Ovary (tissue), 9 donors: ENCODE results near the gene SLK. TPM values are rescaled to one million over a fixed set of nuclear protein-coding genes. Genes with fewer than 3 reads are reported as not detected.

Experiments used
- DNase-seq, 5 donors: peaks; one replicate each; pipeline ENCODE4 v3.0.0-alpha.2; 2019 to 2020
- H3K27ac ChIP-seq, 2 donors: fragments of 200-600 bp; one replicate each; pipeline versions ENCODE4 v1.5.1 to v1.8.0; 2019 to 2022
- H3K27me3 ChIP-seq: fragments of 200-600 bp; one replicate; pipeline ENCODE4 v1.8.0; 2022
- H3K36me3 ChIP-seq: fragments of 200-600 bp; sonication (generic); one replicate; pipeline ENCODE4 v1.5.1; 2019
- H3K4me1 ChIP-seq: one replicate; pipeline ENCODE4 v1.8.1; 2013; ENCODE audit warnings: mild to moderate bottlenecking, moderate library complexity; ENCODE audit not compliant: insufficient read depth
- H3K4me3 ChIP-seq: fragments of 200-600 bp; sonication (generic); one replicate; pipeline ENCODE4 v1.5.1; 2017
- H3K9me3 ChIP-seq, 2 donors: fragments of 200-600 bp in 1 of 2; sonication (generic) in 1 of 2; one replicate each; pipeline versions ENCODE4 v1.5.1 to v1.8.1; 2013 to 2019; ENCODE audit warnings: mild to moderate bottlenecking in 1 of 2, moderate library complexity in 1 of 2
- EP300 ChIP-seq: sonication (generic); formaldehyde crosslinking; IDR thresholded peaks from one replicate; pipeline ENCODE4 v1.6.1; 2017; ENCODE audit warnings: antibody characterized with exemption
- POLR2A ChIP-seq: fragments of 450-650 bp; IDR thresholded peaks from one replicate; pipeline ENCODE4 v1.6.1; 2017; ENCODE audit warnings: antibody characterized with exemption, mild to moderate bottlenecking, moderate library complexity
- WGBS, 3 donors: extraction: QIAGEN DNeasy Blood & Tissue Kit in 1 of 3; methylation state at CpG; one replicate each; pipeline versions ENCODE4 v1.1.5 to v1.1.7; 2013 to 2017; 5-methylcytosine and 5-hydroxymethylcytosine counted together
- intact Hi-C, 4 donors: fragments of 100-400 bp; cut with DNase I; formaldehyde crosslinking; loops; one replicate each; pipeline versions ENCODE4 v1.11.0 to v1.15.1; 2022 to 2023
- polyA plus RNA-seq, 2 donors: library from polyadenylated mRNA; stranded (reverse); fragments of 200-250 nt in 1 of 2; fragments of 350-450 nt in 1 of 2; fragmentation: Illumina TruSeq in 1 of 2; extraction: RNeasy Lipid Tissue Mini Kit (QIAGEN cat#74804) in 1 of 2; gene quantifications; one replicate each; pipeline ENCODE4 v1.2.3, GENCODE V29; 2013 to 2014
- total RNA-seq, 7 donors: library from RNA; depleted of rRNA in 2 of 7; stranded (reverse); fragments of >200 nt in 2 of 7; fragmentation: NEBNext Ultra II Directional in 3 of 7; extraction: Animal tissue kit (Norgen Biotek cat#: 25700) in 3 of 7; gene quantifications; one replicate each; pipeline versions ENCODE4 v1.1.0 to v1.2.4, GENCODE V29; 2016 to 2023
- TF ChIP-seq, protein P1 (sequence below), 3 donors: fragments of 450-650 bp in 2 of 3; fragments of 200-600 bp in 1 of 3; IDR thresholded peaks; one replicate each; pipeline versions ENCODE4 v1.5.1 to v1.8.0; 2016 to 2022; ENCODE audit warnings: antibody characterized with exemption in 3 of 3, mild to moderate bottlenecking in 1 of 3
- donor health status: DM: no; HTN: no; CAD: no; lungs with moderate emphysema.
- donor health status: DM: no; HTN: no; CAD: no.
- donor health status: Bipolar disorder and iron deficiency.
- donor health status: DM: yes; HTN: yes; CAD: no.
- donor health status: DM: no; HTN: no; CAD: no.
- donor health status: DM: yes; HTN: yes; CAD: no.

Gene SLK
- total and polyA plus RNA-seq, 9 donors: 19.9 to 71.5 (median 43.4) TPM

DNA sequence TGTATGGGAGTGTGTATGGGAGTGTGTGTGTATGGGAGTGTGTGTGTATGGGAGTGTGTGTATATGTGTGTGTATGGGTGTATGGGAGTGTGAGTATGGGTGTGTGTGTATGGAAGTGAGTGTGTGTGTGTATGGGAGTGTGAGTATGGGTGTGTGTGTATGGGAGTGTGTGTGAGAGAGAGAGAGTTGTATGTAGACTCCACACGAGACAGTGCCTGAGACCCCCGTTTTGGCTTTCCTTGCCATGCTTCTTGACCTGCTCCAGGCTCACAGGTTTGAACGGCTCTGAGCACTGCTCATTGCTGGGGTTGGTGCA lies 69.1 kb downstream of the SLK start:
- Histone ChIP-seq H3K27ac (no peak overlapping the region), H3K27me3 (no peaks in the 10 kb centered on the region), H3K4me1 (no peaks in the 10 kb centered on the region), H3K9me3 (no peaks in the 10 kb centered on the region), H3K36me3 (no peaks in the 10 kb centered on the region), H3K4me3 (no peak overlapping the region)
- no peak for DNase-seq
- WGBS, 3 donors: 44 to 50% (median 44%) methylated on average over 3 of the region's 3 CpGs
- intact Hi-C loops: no loop called here
- TF ChIP-seq, protein P1, sequence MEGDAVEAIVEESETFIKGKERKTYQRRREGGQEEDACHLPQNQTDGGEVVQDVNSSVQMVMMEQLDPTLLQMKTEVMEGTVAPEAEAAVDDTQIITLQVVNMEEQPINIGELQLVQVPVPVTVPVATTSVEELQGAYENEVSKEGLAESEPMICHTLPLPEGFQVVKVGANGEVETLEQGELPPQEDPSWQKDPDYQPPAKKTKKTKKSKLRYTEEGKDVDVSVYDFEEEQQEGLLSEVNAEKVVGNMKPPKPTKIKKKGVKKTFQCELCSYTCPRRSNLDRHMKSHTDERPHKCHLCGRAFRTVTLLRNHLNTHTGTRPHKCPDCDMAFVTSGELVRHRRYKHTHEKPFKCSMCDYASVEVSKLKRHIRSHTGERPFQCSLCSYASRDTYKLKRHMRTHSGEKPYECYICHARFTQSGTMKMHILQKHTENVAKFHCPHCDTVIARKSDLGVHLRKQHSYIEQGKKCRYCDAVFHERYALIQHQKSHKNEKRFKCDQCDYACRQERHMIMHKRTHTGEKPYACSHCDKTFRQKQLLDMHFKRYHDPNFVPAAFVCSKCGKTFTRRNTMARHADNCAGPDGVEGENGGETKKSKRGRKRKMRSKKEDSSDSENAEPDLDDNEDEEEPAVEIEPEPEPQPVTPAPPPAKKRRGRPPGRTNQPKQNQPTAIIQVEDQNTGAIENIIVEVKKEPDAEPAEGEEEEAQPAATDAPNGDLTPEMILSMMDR (IDR thresholded peaks at IDR 0.05): no peak
- TF ChIP-seq POLR2A (no peak), EP300 (no peak)

DNA sequence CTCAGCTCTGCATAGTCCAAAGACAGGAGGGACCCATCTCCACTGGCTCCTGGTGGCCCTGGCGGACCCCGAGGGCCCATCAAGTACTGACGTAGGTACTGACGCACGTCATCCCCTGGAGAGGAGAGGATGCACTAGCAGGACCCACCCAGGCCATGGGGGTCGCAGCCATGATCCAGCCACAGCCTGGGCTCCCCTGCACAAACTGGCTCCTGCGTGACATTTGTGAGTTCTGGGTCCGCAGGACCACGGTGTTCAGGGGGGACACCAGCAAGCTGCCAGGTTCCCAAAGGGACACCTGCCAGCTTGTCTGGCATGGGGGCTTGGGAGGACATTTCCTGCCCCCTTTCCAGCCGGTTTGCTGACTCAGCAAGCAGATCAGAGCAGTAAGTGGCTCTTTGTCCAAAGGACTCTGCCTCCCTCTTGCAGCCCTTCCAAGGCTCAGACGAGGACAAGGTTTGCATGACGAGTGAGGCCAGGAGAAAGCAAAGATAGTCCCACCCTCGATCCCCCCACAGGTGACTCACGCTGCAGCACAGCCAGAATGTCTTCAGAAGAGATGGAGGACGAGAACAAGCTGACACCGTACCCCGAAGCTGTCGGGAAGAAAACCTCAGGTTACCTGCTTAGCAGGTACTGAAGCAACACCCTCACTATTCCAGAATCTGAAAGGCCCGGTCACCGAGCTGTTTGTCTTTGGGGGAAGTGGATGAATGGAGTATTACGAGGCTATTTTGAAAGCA lies 69.7 kb downstream of the SLK start:
- no peaks in the 10 kb centered on the region for H3K4me1 ChIP-seq
- no peak overlapping the region for H3K27ac ChIP-seq
- no peaks in the 10 kb centered on the region for H3K36me3 ChIP-seq
- H3K9me3 ChIP-seq: no peaks in the 10 kb centered on the region
- WGBS, 3 donors: 66 to 78% (median 71%) methylated on average over 20 to 21 of the region's 21 CpGs
- no peak for DNase-seq
- TF ChIP-seq POLR2A: no peak
- no peak for TF ChIP-seq EP300
- TF ChIP-seq, protein P1 (IDR thresholded peaks at IDR 0.05): no peak
- no peak overlapping the region for H3K4me3 ChIP-seq
- intact Hi-C loops: no loop called here
- no peaks in the 10 kb centered on the region for H3K27me3 ChIP-seq

DNA sequence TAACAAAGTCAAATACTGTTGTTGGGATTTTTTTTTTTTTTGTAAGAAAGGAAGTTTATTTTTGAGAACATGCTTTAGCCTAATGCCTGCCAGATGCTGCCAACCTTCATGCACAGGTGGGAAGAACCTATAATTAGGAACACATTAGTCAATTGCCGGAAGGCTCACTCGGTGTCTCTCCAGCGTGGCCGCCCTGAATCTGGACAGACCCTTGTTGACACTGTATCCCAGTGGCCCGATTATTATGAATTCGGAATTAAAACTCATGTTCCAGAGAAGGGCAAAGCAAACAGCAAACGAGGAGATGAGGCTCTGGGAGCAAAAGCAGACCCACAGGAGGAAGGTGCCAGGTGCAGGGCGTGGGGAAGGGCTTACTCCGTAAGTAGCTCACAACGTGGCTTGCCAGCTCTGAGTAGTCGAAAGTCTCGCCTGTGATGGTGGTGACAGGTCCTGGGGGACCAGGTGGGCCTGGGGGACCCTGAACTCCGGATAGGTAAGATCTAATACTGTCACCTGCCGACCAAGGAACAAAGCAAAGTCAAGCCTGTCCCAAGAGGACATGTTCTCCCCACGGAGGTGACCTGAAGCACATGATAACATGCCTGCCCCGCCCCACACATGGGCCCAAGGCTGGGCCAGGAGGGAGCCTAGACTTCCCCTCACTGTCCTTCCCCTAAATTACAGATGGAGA lies 70.5 kb downstream of the SLK start:
- TF ChIP-seq, protein P1 (IDR thresholded peaks at IDR 0.05): no peak
- TF ChIP-seq EP300 (no peak), POLR2A (no peak)
- intact Hi-C loops: no loop called here
- WGBS, 3 donors: 67 to 83% (median 80%) methylated on average over 16 of the region's 16 CpGs
- Histone ChIP-seq H3K27ac (no peak overlapping the region), H3K4me3 (no peak overlapping the region), H3K27me3 (no peaks in the 10 kb centered on the region), H3K36me3 (no peaks in the 10 kb centered on the region), H3K9me3 (no peaks in the 10 kb centered on the region), H3K4me1 (no peaks in the 10 kb centered on the region)
- no peak for DNase-seq

DNA sequence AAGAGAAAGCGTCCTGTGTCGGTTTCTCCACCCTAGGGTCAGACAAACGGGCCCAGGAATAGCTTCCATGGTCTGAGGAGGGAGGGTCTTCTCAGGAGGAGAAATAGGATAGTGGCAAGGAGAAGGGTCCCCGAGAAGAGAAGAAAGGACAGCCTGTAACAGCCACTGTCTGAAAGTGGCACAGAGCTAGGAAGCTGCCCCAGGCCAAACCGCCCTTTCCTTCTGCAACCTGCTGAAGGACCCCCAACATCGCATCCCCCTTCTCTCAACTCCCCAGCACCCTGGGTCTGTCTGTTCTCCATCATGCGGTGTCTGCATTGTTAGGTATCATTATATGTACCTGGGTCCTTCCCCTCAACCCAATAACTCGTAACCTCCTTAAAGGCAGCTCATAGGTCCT lies 71.6 kb downstream of the SLK start:
- H3K27me3 ChIP-seq: no peaks in the 10 kb centered on the region
- DNase-seq: no peak
- H3K27ac ChIP-seq: no peak overlapping the region
- TF ChIP-seq POLR2A (no peak), EP300 (no peak)
- TF ChIP-seq, protein P1 (IDR thresholded peaks at IDR 0.05): no peak
- WGBS, 3 donors: 79 to 80% (median 80%) methylated on average over 8 of the region's 8 CpGs
- H3K36me3 ChIP-seq: no peaks in the 10 kb centered on the region
- H3K9me3 ChIP-seq: no peaks in the 10 kb centered on the region
- no peak overlapping the region for H3K4me3 ChIP-seq
- intact Hi-C loops: no loop called here
- H3K4me1 ChIP-seq: no peaks in the 10 kb centered on the region
